Nephron (organoid): ENCODE measurements around the gene SMOC1.

Source experiments
- H3K27ac Mint-ChIP-seq, 3 experiments: 2 replicates each; pipeline ENCODE4 v1.8.0; 2020; ENCODE audit warnings: mixed read lengths in 3 of 3, mild to moderate bottlenecking in 2 of 3, moderate library complexity in 1 of 3
- H3K27me3 Mint-ChIP-seq: 2 replicates; pipeline ENCODE4 v1.8.0; 2021; ENCODE audit warnings: low read depth, mild to moderate bottlenecking, moderate library complexity, mixed read lengths
- H3K36me3 Mint-ChIP-seq: 2 replicates; pipeline ENCODE4 v1.8.0; 2020; ENCODE audit warnings: low read depth, mixed read lengths
- H3K4me1 Mint-ChIP-seq: 2 replicates; pipeline ENCODE4 v1.8.0; 2020; ENCODE audit warnings: mixed read lengths
- H3K4me3 Mint-ChIP-seq, 3 experiments: 2 replicates each; pipeline ENCODE4 v1.8.0; 2020; ENCODE audit warnings: mild to moderate bottlenecking in 3 of 3, mixed read lengths in 3 of 3, moderate library complexity in 2 of 3
- H3K9me3 Mint-ChIP-seq: 2 replicates; pipeline ENCODE4 v1.8.0; 2020; ENCODE audit warnings: mixed read lengths
- TF ChIP-seq, protein P1 (sequence below), 3 experiments: fragments of 200-600 bp; sonication (generic); IDR thresholded peaks; one replicate each; pipeline ENCODE4 v1.5.0; 2021; ENCODE audit warnings: antibody characterized with exemption in 3 of 3; ENCODE audit not compliant: unreplicated experiment in 3 of 3

The SMOC1 gene

DNA sequence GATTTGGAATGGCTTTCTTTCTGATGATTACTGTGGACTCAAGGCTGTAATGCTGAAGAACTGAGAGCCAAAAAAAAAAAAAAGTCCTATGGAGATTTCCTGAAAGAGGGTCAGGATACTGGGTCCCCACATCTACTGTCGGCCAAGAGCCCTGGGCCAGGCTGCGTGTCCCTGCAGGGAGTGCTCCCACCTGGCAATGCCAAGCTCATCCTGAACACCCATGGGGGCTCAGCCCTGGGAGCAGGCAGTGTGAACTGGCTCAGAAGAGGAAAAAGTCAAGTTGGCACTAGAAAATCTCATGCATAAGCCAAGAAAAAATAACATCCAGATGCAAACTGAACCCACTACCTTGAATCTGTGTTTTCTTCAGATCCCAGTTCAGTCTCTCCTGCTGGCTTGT lies 35.0 kb upstream of the SMOC1 start:
- H3K36me3 Mint-ChIP-seq: no peaks in the 10 kb centered on the region
- no peaks in the 10 kb centered on the region for H3K9me3 Mint-ChIP-seq
- H3K27ac Mint-ChIP-seq: no peak overlapping the region
- TF ChIP-seq, protein P1, sequence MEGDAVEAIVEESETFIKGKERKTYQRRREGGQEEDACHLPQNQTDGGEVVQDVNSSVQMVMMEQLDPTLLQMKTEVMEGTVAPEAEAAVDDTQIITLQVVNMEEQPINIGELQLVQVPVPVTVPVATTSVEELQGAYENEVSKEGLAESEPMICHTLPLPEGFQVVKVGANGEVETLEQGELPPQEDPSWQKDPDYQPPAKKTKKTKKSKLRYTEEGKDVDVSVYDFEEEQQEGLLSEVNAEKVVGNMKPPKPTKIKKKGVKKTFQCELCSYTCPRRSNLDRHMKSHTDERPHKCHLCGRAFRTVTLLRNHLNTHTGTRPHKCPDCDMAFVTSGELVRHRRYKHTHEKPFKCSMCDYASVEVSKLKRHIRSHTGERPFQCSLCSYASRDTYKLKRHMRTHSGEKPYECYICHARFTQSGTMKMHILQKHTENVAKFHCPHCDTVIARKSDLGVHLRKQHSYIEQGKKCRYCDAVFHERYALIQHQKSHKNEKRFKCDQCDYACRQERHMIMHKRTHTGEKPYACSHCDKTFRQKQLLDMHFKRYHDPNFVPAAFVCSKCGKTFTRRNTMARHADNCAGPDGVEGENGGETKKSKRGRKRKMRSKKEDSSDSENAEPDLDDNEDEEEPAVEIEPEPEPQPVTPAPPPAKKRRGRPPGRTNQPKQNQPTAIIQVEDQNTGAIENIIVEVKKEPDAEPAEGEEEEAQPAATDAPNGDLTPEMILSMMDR (IDR thresholded peaks at IDR 0.05; ENCODE audit: unreplicated experiment in 3 of 3): no peak
- H3K27me3 Mint-ChIP-seq: no peaks in the 10 kb centered on the region
- peaks cover 11% of the 10 kb centered on the region for H3K4me1 Mint-ChIP-seq
- no peak overlapping the region for H3K4me3 Mint-ChIP-seq

DNA sequence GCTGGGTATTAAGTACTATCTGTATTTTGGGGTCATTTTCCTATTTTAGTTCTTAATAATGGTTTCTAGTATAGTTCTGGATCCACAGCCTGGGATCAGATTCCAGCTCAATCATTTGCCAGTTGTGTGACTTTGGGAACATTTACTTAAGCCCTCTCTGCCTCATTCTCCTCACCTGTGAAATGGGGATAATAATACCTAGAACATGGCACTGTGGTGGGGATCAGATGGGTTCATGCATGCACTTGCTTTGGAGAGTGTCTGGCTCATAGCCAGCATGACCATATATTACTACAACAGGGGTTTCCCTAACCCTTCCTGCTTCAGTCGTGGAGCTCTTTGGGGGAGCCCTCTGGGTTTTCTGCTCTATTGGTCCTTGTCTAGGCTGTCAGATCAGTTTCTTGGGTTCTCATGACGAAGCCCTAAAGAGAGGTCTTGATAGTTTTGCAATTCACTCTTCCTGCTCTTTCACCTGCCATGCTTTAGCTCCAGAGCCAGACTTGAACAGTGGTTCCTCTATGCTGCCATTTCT lies 34.1 kb upstream of the SMOC1 start:
- Mint-ChIP-seq H3K4me3 (no peak overlapping the region), H3K27me3 (no peaks in the 10 kb centered on the region), H3K9me3 (no peaks in the 10 kb centered on the region), H3K4me1 (peaks cover 17% of the 10 kb centered on the region), H3K36me3 (no peaks in the 10 kb centered on the region), H3K27ac (no peak overlapping the region)
- TF ChIP-seq, protein P1 (IDR thresholded peaks at IDR 0.05; ENCODE audit: unreplicated experiment in 3 of 3): no peak

DNA sequence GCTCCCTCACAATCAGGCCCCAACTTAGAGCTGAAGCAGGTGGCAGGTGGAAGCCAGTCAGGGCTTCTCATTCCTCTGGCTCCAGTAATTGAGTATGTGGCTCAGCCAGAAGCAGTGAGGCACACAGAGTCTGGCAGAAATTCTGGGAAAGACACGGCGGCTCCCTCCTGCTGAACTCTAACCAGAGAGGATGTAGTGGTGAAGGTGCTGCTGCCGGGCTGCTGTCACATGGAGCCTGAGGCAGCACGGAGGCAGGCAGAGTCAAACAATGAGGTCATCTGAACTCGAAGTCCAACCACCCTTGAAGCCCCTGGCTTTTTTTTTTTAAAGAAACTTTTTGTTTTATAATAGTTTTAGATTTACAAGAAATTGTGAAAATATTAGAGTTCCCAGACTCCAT lies 33.4 kb upstream of the SMOC1 start:
- Mint-ChIP-seq H3K4me1 (peaks cover 17% of the 10 kb centered on the region), H3K4me3 (no peak overlapping the region), H3K27ac (no peak overlapping the region), H3K36me3 (no peaks in the 10 kb centered on the region), H3K9me3 (no peaks in the 10 kb centered on the region), H3K27me3 (no peaks in the 10 kb centered on the region)
- TF ChIP-seq, protein P1 (IDR thresholded peaks at IDR 0.05; ENCODE audit: unreplicated experiment in 3 of 3): no peak

DNA sequence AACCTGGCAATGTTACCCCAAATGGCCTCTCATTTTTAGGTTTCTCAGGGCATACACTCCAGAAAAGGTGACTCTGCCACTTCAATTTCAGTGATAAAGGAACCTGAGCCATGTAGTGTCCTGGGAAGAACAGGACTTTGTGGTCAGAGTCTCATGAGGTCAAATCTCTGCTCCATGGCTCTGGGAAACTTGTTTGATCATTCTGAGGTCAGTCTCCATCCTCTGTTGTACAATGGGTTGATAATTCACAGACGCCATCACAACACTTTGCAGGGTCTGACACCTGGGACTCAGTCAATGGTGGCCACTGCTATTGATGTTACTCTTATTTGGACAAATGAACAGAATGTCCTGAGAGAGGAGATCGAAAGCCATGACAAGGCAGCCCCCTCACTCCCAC lies 31.1 kb upstream of the SMOC1 start:
- Mint-ChIP-seq H3K4me3 (peak overlapping the region in 1 of 3 experiments; percentile 5), H3K27me3 (peaks cover 3% of the 10 kb centered on the region), H3K4me1 (peaks cover 25% of the 10 kb centered on the region), H3K27ac (peak overlapping the region in 1 of 3 experiments; percentile 61), H3K9me3 (no peaks in the 10 kb centered on the region), H3K36me3 (no peaks in the 10 kb centered on the region)
- TF ChIP-seq, protein P1 (IDR thresholded peaks at IDR 0.05; ENCODE audit: unreplicated experiment in 3 of 3): no peak

DNA sequence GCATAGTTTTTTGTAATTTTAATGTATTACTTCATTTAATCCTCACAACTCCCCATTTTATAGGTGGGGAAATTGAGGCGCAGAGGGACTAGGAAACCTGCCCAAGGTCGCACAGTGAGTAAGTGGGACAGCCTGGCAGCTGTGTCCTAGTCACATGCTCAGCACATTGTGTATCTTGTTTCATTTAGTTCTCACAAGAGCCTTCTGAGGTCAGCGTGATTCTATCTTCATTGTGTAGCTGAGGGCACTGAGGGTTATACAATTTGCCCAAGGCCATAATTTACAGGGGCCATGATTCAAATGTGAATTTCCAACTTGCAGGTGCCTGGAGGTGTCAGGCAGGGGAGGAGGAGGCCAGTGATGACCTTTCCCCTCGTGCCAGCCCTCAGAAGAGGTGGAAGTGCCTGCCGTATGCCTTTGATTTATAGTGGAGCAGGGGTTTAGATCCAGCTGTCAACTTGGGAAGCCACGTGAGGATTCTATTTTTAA lies 30.3 kb upstream of the SMOC1 start:
- TF ChIP-seq, protein P1 (IDR thresholded peaks at IDR 0.05; ENCODE audit: unreplicated experiment in 3 of 3): no peak
- Mint-ChIP-seq H3K27ac (peak overlapping the region; percentile 14 to 78 (median 61)), H3K4me3 (peak overlapping the region in 2 of 3 experiments; percentile 38 to 53), H3K9me3 (no peaks in the 10 kb centered on the region), H3K4me1 (peaks cover 25% of the 10 kb centered on the region), H3K36me3 (no peaks in the 10 kb centered on the region), H3K27me3 (peaks cover 3% of the 10 kb centered on the region)

DNA sequence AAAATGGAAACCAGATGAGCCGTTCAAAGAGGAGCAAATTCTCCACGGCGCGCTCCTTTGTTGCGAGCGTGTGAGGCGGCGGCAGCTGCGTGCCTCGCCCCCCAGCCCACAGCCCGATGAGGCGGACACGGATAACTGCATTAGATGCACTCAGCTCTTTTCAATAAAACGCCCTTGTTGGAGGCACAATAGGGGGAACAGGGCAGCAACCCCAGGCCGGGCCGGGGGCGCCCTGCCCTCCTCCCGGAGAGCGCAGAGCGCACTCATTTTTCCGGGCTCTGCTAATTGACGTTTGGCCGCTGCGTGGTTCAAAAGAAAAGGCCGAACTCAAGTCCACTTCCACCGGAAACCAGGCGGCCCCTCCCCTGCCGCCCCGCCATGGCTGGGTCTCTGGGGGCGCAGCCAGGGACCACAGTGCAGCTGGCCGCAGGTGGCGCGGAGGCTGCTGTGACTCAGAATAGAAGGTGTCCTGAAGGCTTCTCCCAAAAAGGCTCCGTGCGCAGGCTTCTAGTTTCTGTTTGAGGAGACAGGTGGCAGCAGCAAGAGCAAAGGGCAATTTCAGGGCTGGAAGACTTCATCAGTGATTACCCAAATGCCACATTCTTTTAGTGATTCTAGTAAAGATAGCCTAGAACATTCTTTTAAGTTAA lies 29.0 kb upstream of the SMOC1 start:
- peaks cover 33% of the 10 kb centered on the region for H3K4me1 Mint-ChIP-seq
- H3K27ac Mint-ChIP-seq: peak overlapping the region in 1 of 3 experiments; percentile 44
- peak overlapping the region in 1 of 3 experiments; percentile 34 for H3K4me3 Mint-ChIP-seq
- H3K27me3 Mint-ChIP-seq: peaks cover 3% of the 10 kb centered on the region
- H3K9me3 Mint-ChIP-seq: no peaks in the 10 kb centered on the region
- no peaks in the 10 kb centered on the region for H3K36me3 Mint-ChIP-seq
- TF ChIP-seq, protein P1 (IDR thresholded peaks at IDR 0.05; ENCODE audit: unreplicated experiment in 3 of 3): no peak
